ENCODE results near the gene PEPD.
A peak's percentile ranks its signal among the peaks of the same experiment; 100 is the strongest.

Gene PEPD

DNA sequence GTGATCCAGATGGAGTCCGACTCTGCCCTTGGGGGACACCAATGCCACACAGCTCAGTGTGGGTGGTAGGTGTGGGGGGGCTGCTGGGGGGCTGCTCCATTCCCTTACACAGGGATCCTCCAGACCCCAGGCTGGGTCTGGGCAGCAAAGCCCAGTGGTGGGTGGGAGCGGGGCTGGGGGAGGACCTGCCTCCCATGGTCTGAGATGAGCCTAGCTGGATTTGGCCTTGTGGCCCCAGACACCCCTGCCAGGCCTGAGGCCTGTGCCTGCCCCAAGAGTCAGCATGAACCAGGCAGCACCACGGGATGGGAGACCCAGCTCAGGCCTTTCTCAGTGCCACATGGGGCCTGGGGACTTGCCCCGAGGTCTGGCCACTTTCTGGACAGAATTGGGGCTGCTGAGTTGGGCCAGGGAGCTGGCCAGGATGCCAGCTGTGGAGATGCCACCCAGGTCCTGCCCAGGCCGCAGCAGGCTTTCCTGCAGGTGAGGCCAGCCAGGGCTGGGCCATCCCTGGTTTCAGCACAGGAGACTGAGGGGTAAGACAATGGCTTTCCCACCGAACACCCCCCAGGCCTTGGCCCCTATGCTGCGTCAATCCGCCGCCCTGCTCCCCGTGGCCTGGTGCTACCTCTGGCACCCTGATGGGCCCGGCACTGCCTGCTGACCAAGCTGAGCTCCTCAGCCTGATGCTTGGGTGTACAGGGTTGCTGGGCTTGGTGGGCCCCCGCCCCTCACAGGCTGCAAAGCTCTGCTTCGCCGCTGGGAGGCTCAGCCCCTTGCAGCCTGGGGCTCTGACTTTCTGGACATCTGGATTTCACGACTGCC, 123.8 kb downstream of the PEPD start:
- FAIRE-seq (no peak), DNase-seq (ENCODE audit: low spot score) (no peak)

DNA sequence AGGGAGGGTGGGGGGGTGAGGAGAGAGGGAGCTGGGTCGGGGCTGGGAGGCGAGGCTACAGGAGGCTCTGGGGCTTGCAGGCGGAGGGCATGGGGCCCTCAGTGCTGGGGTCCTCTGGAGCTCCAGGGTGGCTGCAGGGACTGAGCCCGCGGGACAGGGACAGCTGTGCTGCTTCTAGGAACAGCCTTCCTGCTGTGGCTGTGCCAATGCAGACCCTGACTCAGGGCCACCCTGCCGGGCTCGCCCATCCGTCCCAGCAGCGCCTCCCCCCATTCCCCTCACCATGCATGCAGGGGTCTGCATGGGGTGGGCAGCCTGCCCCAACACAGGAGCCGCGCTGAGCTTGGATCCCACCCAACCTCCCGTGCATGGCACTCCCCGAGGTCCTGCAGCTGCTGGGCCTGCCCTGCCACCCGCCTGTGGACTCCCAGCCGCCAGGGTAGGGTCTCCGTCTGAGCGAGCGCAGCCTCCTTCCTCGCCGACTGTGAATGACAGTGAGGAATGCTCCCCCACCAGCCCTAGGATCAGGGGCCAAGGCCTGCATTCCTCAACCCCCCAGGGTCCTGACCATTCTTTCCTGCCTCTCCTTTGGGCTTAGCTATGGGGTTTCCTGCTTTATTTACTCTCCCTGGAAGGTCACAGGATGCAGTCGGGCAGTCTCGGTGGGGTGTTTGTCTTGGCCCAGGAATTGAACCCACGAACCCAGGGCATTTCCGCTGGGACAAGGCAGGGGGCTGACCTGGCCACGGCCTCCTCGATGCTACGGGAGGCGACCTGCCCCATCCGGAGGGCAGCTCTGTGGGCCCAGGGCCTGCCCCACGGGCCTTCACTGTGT, 124.7 kb downstream of the PEPD start:
- FAIRE-seq (no peak), DNase-seq (ENCODE audit: low spot score) (no peak)

DNA sequence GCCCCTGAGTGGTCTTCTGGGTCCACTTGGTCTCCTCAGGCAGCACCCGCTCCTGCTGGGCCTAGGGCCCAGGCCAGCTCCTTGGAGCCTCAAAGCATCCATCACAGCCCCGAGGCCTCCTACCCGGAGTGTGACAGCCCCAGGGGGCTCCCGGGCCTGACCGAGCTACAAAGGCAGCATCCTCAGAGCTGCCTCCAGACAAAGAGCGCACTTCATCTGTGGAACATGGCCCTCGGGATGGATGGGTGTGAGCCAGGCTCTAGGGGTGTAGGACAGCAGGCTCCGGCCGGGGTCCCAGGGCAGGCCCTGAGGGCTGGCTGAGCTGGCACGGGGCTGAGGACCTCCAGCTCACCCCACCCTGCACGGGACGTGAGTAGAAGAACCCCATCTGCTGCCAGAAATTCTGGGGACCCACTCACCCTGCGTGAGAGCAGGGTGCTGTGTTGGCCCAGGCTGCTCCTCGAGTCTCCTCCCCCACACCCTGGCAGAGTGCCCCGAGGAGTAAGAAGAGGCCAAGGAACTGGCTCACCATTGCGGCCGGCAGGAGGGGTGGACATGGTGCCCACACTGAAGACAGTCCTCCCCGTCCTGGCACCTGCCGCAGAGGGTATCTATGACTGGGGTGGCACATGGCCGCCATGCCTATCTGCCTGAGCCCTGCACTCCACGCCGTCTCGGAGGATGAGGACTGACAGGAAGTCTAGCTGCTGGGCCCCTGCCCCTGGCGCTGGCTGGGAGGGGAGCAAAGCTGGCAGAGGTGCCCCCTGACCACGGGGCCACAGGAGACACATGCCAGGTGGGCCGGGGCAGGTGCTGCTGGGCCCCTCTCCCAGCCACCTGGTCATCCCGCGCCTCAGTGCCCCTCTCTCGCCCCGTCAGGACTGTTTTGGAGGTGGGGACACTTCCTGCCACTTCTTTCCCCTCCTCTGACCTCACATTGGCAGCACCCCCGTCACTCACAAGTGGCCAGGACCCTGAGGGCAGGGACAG, 125.7 kb downstream of the PEPD start:
- DNase-seq (ENCODE audit: low spot score) (no peak), FAIRE-seq (no peak)

DNA sequence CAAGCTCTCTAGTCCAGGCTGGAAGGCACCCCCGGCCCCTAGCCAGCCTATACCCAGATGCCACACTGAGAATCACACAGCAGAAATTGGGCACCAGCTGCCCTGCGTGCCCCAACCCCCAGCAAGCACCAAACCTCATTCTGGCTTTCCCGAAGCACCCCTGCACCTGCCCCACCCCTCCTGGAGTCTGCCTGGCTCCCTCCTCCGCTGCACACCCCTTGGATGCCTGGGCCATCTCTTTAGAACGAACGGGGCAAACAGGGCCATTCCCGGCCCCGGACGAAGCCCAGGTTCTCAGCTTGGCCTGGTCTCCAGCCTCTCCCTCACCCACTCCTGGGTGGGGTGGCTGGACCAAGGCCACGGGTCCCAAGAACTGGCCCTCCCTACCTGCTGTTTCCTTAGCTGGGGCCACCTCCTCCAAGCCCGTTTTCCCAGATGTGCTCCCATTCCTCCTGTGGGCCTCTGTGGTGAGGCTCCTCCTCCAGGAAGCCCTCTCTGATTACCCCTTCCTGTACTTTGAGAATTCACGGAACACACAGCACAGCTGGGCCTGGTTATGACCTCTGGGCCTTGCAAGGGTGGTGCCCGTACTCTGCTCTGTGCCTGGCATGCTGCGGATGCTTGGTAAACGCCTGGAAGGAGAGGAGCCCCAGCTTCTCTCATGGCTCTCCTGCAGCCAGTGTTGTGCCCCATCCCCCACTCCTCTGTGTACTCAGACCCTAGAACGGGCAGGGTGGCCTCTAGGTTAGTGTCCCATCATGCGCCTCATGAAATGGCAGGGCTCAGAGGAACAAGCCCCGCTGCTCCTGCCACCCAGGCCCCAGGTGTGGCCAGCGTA, 126.6 kb downstream of the PEPD start:
- FAIRE-seq = no peak

DNA sequence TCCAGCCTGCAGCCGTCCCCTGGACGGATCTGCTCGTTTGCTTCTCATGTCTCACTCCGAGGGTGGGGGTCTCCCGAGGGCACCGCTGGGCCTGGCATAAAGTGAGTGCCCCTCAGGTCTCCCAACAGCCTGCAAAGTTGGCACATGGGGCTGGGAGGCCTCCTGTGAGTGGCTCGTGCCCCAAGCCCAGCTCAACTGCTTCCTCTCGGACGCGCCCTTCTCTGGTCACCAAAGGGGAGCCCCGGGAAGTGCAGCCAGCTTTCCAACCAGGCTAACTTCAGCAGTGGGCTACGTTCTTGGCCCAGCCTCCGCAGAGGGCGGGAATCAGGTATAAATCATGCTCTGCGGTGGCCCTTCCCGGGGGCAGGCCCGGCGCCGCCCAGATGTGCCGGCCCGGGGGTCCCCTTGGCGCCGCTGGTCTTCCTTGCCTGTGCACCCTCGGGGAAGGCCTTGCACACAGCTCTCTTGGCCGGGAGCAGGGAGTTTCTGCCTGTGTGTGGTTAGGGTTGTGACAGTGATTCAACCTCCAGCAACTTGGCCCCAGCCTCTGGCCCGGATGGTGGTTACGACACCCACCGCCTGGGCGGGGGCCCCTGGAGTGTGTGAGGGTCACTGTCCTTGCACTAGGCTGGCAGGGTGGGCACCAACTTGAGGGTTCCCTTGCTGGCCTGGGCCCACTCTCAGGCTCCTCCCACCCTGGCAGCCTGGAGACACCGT, 127.4 kb downstream of the PEPD start:
- DNase-seq (ENCODE audit: low spot score) = peak; percentile 54
- no peak for FAIRE-seq

More for the DNA sequence above, 126.6 kb downstream of the PEPD start:
- no peak for DNase-seq (ENCODE audit: low spot score)

DNA sequence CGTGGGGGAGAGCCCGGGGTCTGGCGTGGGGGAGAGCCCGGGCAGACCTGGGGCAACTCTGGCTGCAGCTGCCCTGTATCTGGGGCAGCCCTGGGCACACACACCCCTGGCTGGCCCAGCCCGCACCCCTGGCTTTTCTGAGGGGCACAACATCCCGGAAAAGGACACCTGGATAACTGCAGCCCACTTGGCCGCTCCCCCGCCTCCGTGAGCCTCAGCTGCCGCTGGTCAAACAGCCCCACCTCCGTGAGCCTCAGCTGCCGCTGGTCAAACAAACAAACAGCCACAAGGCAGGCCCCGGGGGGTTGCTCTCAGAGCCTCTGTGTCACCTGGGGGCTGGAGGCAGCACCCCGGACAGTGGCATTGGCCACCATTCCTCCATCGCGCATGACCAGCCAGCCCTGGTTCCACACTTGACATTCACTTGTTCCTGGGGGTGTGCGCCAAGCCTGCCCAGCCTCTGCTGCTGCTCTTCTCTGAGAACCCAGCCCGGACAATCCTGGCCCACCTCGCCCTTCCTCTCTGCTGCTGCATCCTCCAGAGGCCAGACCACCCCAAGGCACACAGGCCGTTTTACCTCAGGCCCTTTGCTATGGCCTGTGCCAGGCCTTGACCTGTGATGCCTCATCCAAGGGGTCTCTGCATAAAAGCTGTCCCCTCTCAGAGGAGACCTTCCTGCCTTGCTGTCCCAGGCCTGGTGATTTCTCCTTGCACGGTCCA, 128.1 kb downstream of the PEPD start:
- no peak for DNase-seq (ENCODE audit: low spot score)
- FAIRE-seq = peak; percentile 17

DNA sequence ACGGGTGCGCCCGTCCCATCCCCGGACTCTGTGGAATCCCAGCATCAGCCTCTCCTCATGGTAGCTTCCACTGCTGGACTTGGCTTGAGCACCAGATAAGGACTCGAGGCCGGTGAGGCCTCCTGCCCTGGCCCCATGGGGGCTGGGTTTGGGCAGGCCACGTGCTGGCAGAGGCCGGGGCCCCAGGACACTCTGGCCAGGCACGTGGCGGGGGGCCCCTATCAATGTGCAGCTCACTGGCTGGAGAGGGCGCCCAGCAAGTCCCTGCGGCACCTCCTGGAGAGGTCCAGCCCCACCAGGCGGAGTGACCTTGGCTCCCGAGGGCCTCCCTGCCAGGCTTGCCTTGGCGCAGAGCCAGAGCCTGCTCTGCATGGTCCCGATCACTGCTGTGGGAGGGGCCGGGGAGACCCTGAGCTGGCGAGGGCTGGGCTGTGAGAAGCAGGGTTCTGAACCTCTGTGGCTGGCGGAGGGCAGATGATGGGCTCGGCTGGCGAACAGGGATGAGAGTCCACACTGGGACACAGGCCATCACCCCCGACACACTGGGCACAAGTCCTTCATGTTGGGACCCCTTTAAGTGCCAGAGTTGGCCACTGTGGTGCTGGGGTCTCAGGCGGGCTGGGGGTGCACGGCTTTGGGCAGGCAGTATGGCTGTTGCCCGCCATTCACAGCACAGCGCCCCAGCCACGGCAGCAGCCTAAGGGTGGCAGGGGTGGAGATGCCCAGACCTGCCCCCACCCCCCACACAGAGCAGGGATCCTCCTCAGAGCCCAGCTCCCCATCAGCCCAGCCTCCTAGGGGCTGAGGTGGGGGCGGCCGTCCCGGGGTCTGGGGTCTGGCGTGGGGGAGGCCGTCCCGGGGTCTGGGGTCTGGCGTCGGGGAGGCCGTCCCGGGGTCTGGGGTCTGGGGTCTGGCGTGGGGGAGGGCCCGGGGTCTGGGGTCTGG, 129.0 kb downstream of the PEPD start:
- FAIRE-seq (no peak), DNase-seq (ENCODE audit: low spot score) (no peak)

DNA sequence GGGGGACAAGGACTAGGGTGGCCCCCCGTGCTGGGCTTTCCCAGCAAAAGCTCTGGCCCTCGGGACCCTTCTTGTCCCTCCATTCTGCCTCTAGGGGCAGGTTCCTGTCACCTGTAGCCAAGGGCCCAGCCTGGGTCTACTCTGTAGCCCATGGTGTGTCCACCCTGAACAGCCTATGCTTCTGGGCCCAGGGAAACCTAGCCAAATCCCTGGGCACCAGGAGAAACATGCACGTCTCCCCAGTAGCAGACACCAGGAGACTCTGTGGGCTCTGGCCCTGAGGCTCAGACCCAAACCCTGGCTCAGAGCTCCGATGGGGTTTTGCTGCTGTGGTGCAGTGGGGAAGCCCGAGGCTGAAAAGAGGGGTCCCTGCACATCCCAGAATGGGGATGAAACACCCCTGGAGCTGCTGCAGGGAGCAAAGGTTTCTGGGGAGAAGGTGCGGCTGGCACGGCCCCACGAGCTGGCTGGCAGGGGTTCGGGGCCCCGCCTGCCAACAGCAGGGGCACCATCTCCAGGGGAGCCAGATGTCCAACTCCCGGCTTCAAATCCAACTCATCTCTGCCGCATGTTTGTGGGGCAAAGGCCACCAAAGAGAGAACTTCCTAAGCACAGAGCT, 129.9 kb downstream of the PEPD start:
- DNase-seq (ENCODE audit: low spot score) (no peak), FAIRE-seq (no peak)

DNA sequence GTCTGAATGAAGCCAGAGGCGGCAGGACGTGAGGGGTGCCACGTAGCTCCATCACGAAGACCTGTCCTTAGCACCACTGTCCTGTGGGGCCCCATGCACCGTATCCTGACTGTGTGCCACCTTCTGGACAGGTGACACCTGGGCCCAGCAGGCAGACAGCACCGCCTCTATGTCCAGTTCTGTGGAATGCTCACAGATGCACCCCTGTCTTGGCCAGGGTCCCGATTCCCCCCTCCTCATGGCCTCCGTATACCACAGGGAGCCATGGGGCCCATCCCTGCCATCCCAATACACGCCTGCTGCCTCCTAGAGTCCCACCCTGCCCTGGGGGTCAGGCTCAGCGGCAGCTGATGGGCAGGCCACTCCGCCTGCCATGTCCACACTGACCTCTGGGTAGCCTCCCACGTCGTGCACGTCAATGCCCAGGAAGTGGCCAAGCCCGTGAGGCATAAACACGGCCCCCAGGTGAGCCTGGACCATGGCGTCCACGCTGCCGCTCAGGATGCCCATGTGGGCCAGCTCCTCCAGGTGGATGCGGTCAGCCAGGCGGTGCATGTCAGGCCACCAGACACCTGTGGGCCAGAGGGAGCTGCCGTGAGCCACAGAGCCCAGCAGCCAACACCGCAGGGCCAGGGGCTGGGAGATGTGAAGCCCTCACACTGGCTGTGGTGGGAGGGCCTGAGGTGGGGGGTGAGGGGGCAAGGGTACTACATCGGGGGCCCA, 130.5 kb downstream of the PEPD start:
- DNase-seq (ENCODE audit: low spot score) (no peak), FAIRE-seq (no peak)

DNA sequence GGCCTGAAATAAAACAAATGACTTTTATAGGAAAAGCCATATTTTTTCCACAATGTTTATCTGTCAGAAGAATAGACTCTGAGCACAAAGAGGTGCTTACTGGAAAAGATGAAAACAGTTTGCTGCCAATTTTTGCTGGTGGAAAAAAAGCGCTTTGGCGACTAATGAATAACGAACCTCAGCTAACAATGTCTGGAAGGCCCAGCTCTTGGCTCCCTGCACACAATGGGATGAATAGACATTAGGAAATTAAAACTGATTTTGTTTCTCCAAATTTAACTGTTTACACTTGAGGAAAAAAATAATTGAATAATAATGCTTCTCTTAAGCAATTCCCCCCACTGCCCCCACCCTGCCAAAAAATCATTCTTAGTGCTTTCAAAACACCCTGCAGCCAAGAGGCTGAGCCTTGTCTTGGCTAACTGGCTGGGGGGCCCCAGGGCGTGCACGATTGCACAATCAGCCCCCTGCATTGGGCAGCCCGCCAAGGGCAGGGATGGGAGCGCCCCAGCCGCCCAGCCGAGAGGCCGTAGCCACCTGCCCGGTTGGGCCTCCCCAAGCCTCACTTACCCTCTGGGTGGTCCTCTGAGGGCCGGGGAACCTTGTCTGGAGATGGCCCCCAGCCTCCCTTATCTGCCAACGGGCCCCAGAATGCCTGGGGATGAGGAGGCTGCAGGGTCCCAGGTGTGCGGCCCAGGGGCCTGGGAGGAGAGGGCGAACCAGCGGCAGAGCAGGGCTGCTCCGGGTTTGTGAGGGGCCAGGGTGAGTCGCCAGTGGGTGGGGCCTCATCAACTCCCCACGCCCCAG, 131.3 kb downstream of the PEPD start:
- no peak for DNase-seq (ENCODE audit: low spot score)
- no peak for FAIRE-seq

DNA sequence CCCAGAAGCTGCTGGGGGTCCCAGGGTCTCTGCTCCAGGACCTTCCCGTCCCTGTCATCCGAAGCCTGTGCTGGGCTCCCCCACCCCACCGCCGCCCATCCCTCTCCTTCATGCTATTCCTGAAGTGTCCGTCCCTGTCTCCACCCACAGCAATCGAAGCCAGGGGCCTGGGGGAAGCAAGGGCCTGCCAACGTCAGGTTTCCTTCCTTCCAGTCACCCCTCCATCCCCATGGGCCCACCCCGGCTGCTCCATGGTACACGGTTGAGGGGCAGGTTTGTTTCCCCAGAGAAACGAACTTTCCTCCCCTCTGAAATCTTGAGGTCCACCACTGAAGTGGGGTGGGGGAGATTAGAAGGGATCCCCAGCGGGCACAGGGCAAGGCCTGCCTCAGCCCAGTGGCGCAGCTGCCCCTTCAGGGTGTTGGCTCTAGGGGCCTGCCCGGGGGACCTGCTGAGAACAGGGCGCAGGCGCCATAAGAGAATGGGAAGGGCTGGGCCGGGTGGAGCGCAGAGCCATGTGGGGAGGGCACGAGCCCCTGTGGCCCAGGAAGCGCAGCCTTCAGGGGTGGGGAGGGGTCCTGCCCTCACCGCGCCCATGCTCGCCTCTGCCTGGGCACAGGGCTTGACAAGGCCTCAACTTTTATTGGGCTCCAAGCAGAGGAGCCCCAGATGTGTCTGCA, 132.0 kb downstream of the PEPD start:
- no peak for DNase-seq (ENCODE audit: low spot score)
- no peak for FAIRE-seq

DNA sequence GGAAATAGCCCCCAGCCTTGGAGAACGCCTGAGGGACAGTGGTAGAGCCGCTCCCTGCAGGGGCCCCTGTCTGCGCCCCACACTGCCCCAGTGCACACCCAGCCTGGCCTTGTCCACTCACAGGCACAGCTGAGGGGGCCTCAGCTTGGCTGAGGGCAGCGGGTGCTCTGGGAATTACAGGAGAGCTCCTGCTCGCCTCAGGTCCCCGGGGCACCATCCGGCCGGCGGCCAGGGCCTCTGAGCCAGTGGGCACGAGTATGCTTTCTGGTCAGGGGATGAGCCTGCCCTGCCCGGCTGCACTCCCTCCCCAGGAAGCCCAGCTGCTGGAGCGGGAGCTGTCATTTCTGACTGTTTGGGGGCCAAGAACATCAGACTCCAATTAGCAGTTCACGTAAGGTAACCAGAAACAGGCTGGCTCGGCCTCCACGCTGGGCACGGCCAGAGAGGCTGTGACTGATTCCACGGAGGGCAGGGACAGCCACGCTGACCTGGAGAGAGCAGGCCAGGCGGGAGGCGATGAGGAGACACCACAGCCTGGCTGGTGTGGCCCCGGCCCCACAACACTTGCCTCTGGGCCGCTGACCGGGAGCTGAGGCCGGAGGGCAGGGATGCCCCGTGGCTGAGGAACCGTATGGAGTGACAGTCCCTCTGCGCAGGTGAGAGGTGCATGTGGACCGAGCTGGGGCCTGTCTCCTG, 132.7 kb downstream of the PEPD start:
- FAIRE-seq = no peak
- no peak for DNase-seq (ENCODE audit: low spot score)

DNA sequence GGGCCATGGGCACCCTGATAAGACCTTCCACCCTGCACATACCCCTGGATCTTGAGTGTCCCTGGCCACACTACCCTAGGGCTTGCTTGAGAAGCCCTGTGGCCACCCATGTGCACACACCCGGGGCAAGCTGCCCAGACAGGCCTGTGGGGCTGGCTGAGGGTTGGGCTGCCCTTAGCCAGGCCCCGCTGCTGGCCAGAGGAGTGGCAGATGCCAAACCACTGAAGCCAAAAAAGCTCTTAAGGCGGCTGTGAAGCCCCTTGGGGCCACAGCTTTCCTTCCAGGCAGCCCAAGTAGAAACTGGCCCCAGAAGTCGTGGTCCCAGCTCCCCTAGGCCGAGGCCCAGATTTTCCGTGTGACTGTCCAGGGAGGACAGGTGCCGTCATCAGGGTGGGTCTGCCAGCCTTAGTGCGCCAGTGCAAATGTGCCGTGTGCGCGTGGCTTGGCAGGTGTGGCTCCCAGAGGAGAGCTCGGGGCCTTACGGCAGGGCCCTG, 133.3 kb downstream of the PEPD start:
- no peak for DNase-seq (ENCODE audit: low spot score)
- FAIRE-seq = no peak

DNA sequence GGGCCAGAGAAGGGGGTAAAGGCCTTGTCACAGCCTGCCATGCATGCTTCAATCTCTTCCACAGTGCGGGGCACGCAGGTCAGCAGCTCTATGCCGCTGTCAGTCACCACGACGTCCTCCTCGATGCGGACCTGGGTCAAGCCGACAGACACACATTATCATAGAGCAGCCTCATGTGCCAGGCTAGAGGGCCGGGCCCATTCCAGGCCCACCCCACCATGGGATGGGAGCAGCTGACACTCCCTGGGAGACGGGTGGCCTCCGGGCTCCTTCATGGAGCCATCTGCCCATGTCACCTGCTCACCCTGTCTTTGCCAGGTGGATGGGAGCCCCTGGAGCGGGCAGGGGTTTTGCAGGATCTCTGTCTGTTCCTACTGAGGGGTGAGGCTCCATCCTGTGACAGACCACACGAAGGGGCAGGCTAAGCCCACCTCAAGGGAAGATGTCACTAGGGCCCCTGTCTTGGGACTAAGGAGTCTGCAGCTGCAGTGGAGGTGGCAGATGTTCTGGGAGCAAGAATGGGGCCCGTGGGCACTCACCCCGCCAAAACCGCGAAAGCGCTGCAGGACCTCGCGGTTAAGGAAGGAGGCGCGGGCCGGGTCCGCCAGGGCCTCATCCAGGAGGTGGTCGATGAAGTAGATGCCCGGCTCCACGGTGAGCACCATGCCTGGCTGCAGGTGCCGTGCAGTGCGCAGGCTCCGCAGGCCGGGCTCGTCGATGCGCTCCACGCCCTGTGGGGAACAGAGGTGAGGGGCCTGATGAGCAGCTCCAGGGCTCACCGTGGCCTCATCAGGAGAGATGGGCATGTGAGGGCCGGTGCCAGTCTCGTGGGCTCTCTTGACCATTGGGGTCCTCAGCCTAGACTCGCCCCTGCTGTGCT, 134.0 kb downstream of the PEPD start:
- DNase-seq (ENCODE audit: low spot score) = no peak
- no peak for FAIRE-seq
